GM12891 (cell line): ENCODE measurements around the gene CNTNAP3B.
"Not testable (repeated sequence)": the region's sequence is repeated elsewhere in the genome, so short reads cannot be mapped to it uniquely, and the experiment has no call there.

ENCODE experiments used
- PAX5 ChIP-seq: IDR thresholded peaks from 2 replicates; pipeline ENCODE4 v1.6.1; 2011; ENCODE audit warnings: low read length, moderate library complexity, mild to moderate bottlenecking; ENCODE audit not compliant: insufficient read depth, severe bottlenecking
- POLR2A ChIP-seq: IDR thresholded peaks from 2 replicates; pipeline ENCODE4 v1.6.1; 2011; ENCODE audit warnings: low read depth, low read length, control low read depth
- POLR2AphosphoS5 ChIP-seq: IDR thresholded peaks from 2 replicates; pipeline ENCODE4 v1.6.1; 2011; ENCODE audit warnings: low read depth, low read length, control low read depth
- SPI1 ChIP-seq: IDR thresholded peaks from 2 replicates; pipeline ENCODE4 v1.6.1; 2011; ENCODE audit warnings: low read depth, low read length, control low read depth
- TAF1 ChIP-seq: IDR thresholded peaks from 2 replicates; pipeline ENCODE4 v1.6.1; 2011; ENCODE audit warnings: low read depth, low read length, control low read depth

GRCh38 chr9:42053874-42054273 lies 75.4 kb downstream of the CNTNAP3B start:
- TF ChIP-seq TAF1, POLR2A, POLR2AphosphoS5, SPI1, PAX5: not testable (repeated sequence)
